ENCODE results near the gene UBA1.

GRCh38 chrX:47230136-47230868, 36.7 kb downstream of the UBA1 start:
- TF ChIP-seq POLR2A (IDR thresholded peaks at IDR 0.05; ENCODE audit: low read depth) (no peak), CTCF (IDR thresholded peaks at IDR 0.05) (no peak), EP300 (IDR thresholded peaks at IDR 0.05) (no peak), POLR2AphosphoS5 (IDR thresholded peaks at IDR 0.05) (no peak)

Measured in esophagus muscularis mucosa (tissue), 4 donors.